OCI-LY3 (cell line): ENCODE results near the gene MCCC2.
A peak's percentile ranks its signal among the peaks of the same experiment; 100 is the strongest.

Experiments used
- H2AFZ ChIP-seq: fragments of 200-600, 300-600 bp; shearing (Covaris generic); 2 replicates; pipeline ENCODE4 v1.6.0; 2014; ENCODE audit warnings: antibody characterized with exemption, low read depth, low read length
- H3K27ac ChIP-seq: fragments of 200-600, 300-600 bp; sonication (generic); 2 replicates; pipeline ENCODE4 v1.5.1; 2014; ENCODE audit warnings: mild to moderate bottlenecking, low read length, moderate library complexity, mixed read lengths
- H3K27me3 ChIP-seq: fragments of 200-600, 300-600 bp; sonication (generic); 2 replicates; pipeline ENCODE4 v1.6.1; 2014; ENCODE audit warnings: low read depth, low read length, mixed read lengths
- H3K36me3 ChIP-seq: fragments of 200-600, 300-600 bp; sonication (generic); replicated peaks from 2 replicates; pipeline ENCODE3; 2014; ENCODE audit warnings: low read depth, low read length, mixed read lengths
- H3K4me1 ChIP-seq: fragments of 300-600, 200-600 bp; sonication (generic); 2 replicates; pipeline ENCODE4 v1.6.1; 2014; ENCODE audit warnings: low read length, mixed read lengths
- H3K4me2 ChIP-seq: fragments of 200-600, 300-600 bp; sonication (generic); 2 replicates; pipeline ENCODE4 v1.6.1; 2014; ENCODE audit warnings: low read length, mixed read lengths
- H3K4me3 ChIP-seq: fragments of 300-600, 200-600 bp; sonication (generic); 2 replicates; pipeline ENCODE4 v1.5.1; 2014; ENCODE audit warnings: antibody characterized with exemption, mild to moderate bottlenecking, low read length, moderate library complexity
- H3K79me2 ChIP-seq: fragments of 300-600, 200-600 bp; shearing (Covaris generic); 2 replicates; pipeline ENCODE4 v1.6.1; 2014; ENCODE audit warnings: mild to moderate bottlenecking, low read length, mixed read lengths
- H3K9ac ChIP-seq: fragments of 300-600, 200-600 bp; shearing (Covaris generic); 2 replicates; pipeline ENCODE4 v1.6.0; 2014; ENCODE audit warnings: mild to moderate bottlenecking, low read length, moderate library complexity
- H3K9me3 ChIP-seq: fragments of 200-600, 300-600 bp; shearing (Covaris generic); 2 replicates; pipeline ENCODE4 v1.6.1; 2014; ENCODE audit warnings: low read length, mixed read lengths; ENCODE audit not compliant: insufficient read depth
- H4K20me1 ChIP-seq: fragments of 200-600, 300-600 bp; sonication (generic); 2 replicates; pipeline ENCODE4 v1.6.1; 2016; ENCODE audit warnings: low read length, mixed read lengths; ENCODE audit not compliant: insufficient read depth
- EZH2phosphoT487 ChIP-seq: fragments of 200-600 bp; shearing (Covaris generic); IDR thresholded peaks from 2 replicates; pipeline ENCODE4 v1.6.1; 2018; ENCODE audit warnings: antibody characterized with exemption, mixed run types, low read depth
- TF ChIP-seq, protein P1 (sequence below): fragments of 200-600, 300-600 bp; sonication (generic); IDR thresholded peaks from 2 replicates; pipeline ENCODE4 v1.5.1; 2014; ENCODE audit warnings: antibody characterized with exemption, low read length, low read depth

The MCCC2 gene

GRCh38 chr5:71652349-71652748 is 65.2 kb downstream of the MCCC2 start:
- Histone ChIP-seq H4K20me1 (no peaks in the 10 kb centered on the region), H3K27me3 (no peaks in the 10 kb centered on the region), H3K36me3 (peaks cover 37% of the 10 kb centered on the region), H3K9ac (no peak overlapping the region), H2AFZ (no peak overlapping the region), H3K4me1 (no peaks in the 10 kb centered on the region), H3K4me2 (no peak overlapping the region), H3K9me3 (no peaks in the 10 kb centered on the region), H3K4me3 (no peak overlapping the region), H3K79me2 (no peaks in the 10 kb centered on the region), H3K27ac (no peak overlapping the region)
- TF ChIP-seq, protein P1, sequence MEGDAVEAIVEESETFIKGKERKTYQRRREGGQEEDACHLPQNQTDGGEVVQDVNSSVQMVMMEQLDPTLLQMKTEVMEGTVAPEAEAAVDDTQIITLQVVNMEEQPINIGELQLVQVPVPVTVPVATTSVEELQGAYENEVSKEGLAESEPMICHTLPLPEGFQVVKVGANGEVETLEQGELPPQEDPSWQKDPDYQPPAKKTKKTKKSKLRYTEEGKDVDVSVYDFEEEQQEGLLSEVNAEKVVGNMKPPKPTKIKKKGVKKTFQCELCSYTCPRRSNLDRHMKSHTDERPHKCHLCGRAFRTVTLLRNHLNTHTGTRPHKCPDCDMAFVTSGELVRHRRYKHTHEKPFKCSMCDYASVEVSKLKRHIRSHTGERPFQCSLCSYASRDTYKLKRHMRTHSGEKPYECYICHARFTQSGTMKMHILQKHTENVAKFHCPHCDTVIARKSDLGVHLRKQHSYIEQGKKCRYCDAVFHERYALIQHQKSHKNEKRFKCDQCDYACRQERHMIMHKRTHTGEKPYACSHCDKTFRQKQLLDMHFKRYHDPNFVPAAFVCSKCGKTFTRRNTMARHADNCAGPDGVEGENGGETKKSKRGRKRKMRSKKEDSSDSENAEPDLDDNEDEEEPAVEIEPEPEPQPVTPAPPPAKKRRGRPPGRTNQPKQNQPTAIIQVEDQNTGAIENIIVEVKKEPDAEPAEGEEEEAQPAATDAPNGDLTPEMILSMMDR, result no peak
- TF ChIP-seq EZH2phosphoT487, result no peak

- no peak overlapping the region for H3K4me3 ChIP-seq
- TF ChIP-seq EZH2phosphoT487, result no peak
- TF ChIP-seq, protein P1, result no peak
- H3K9ac ChIP-seq, result no peak overlapping the region
- no peaks in the 10 kb centered on the region for H3K4me1 ChIP-seq
- H3K27ac ChIP-seq, result no peak overlapping the region
- no peak overlapping the region for H2AFZ ChIP-seq
- H3K79me2 ChIP-seq, result no peaks in the 10 kb centered on the region
- H3K9me3 ChIP-seq, result no peaks in the 10 kb centered on the region
- no peaks in the 10 kb centered on the region for H4K20me1 ChIP-seq
- no peak overlapping the region for H3K4me2 ChIP-seq
- H3K36me3 ChIP-seq, result peaks cover 35% of the 10 kb centered on the region
- H3K27me3 ChIP-seq, result no peaks in the 10 kb centered on the region
Observed at GRCh38 chr5:71652803-71653543, 65.8 kb downstream of the MCCC2 start.

- H3K79me2 ChIP-seq, result no peaks in the 10 kb centered on the region
- no peaks in the 10 kb centered on the region for H3K9me3 ChIP-seq
- TF ChIP-seq EZH2phosphoT487, result no peak
- TF ChIP-seq, protein P1, result peak; percentile 35; the same call in 1 of the 2 replicates
- H3K4me2 ChIP-seq, result no peak overlapping the region
- H4K20me1 ChIP-seq, result no peaks in the 10 kb centered on the region
- H3K27me3 ChIP-seq, result no peaks in the 10 kb centered on the region
- no peak overlapping the region for H2AFZ ChIP-seq
- no peak overlapping the region for H3K27ac ChIP-seq
- no peaks in the 10 kb centered on the region for H3K4me1 ChIP-seq
- H3K4me3 ChIP-seq, result no peak overlapping the region
- peaks cover 11% of the 10 kb centered on the region for H3K36me3 ChIP-seq
- H3K9ac ChIP-seq, result no peak overlapping the region
Observed at GRCh38 chr5:71658916-71659662, 71.9 kb downstream of the MCCC2 start.

DNA sequence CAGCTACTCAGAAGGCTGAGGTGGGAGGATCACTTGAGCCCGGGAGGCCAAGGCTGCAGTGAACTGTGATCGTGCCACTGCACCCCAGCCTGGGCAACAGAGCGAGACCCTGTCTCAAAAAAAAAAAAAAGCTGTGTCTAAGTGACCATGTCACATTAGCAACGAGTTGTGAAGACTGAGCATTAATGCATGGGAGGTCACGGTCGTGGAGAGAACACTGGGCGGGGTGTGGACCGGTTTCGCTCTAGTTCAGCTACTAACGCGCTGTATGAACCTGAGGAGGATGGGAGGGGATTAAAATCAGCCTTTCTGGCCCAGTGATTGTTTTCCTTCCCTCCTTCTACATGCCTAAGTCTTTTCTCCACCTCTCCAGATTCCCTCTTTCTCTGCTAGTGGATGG is 75.2 kb downstream of the MCCC2 start:
- H3K27ac ChIP-seq, result no peak overlapping the region
- H3K79me2 ChIP-seq, result no peaks in the 10 kb centered on the region
- H3K9me3 ChIP-seq, result no peaks in the 10 kb centered on the region
- no peaks in the 10 kb centered on the region for H3K4me1 ChIP-seq
- H2AFZ ChIP-seq, result no peak overlapping the region
- no peaks in the 10 kb centered on the region for H3K36me3 ChIP-seq
- no peaks in the 10 kb centered on the region for H4K20me1 ChIP-seq
- H3K9ac ChIP-seq, result no peak overlapping the region
- H3K4me3 ChIP-seq, result no peak overlapping the region
- no peak overlapping the region for H3K4me2 ChIP-seq
- no peaks in the 10 kb centered on the region for H3K27me3 ChIP-seq
- TF ChIP-seq, protein P1, result no peak
- TF ChIP-seq EZH2phosphoT487, result no peak
